Vagina (tissue), 2 donors: ENCODE data around the gene VWC2L. TPM values are rescaled to one million over a fixed set of nuclear protein-coding genes. Genes with fewer than 3 reads are reported as not detected.

Experiments used
- DNase-seq, 2 donors: peaks; one replicate each; pipeline ENCODE4 v3.0.0-alpha.2; 2017; ENCODE audit errors: extremely low spot score in 2 of 2
- H3K27ac ChIP-seq: fragments of 200-600 bp; sonication (generic); one replicate; pipeline ENCODE4 v1.5.1; 2019
- H3K27me3 ChIP-seq: fragments of 200-600 bp; sonication (generic); one replicate; pipeline ENCODE4 v1.5.1; 2019
- H3K36me3 ChIP-seq, 2 donors: fragments of 200-600 bp; sonication (generic); one replicate each; pipeline ENCODE4 v1.5.1; 2017 to 2019
- H3K4me1 ChIP-seq: fragments of 200-600 bp; sonication (generic); one replicate; pipeline ENCODE4 v1.5.1; 2019
- H3K4me3 ChIP-seq, 2 donors: fragments of 200-600 bp; sonication (generic); 1 replicate in 1 of 2; 2 replicates in 1 of 2; pipeline ENCODE4 v1.5.1; 2016 to 2019
- H3K9me3 ChIP-seq: fragments of 200-600 bp; sonication (generic); one replicate; pipeline ENCODE4 v1.5.1; 2019
- CTCF ChIP-seq, 3 experiments: fragments of 450-650 bp in 2 of 3; fragments of 200-600 bp in 1 of 3; sonication (generic) in 1 of 3; IDR thresholded peaks; one replicate each; pipeline ENCODE4 v1.5.1; 2017 to 2019; ENCODE audit warnings: antibody characterized with exemption in 3 of 3, mild to moderate bottlenecking in 2 of 3, moderate library complexity in 2 of 3
- POLR2A ChIP-seq, 2 donors: fragments of 450-650 bp; IDR thresholded peaks; one replicate each; pipeline ENCODE4 v1.6.1; 2017; ENCODE audit warnings: antibody characterized with exemption in 2 of 2, mild to moderate bottlenecking in 2 of 2, moderate library complexity in 2 of 2
- POLR2AphosphoS5 ChIP-seq, 2 donors: sonication (generic); formaldehyde crosslinking; IDR thresholded peaks; one replicate each; pipeline ENCODE4 v1.9.0; 2017; ENCODE audit warnings: antibody characterized with exemption in 2 of 2, mild to moderate bottlenecking in 2 of 2, low read depth in 1 of 2; ENCODE audit not compliant: insufficient read depth in 1 of 2
- intact Hi-C: fragments of 100-400 bp; cut with DNase I; formaldehyde crosslinking; loops from one replicate; pipeline ENCODE4 v1.15.1; 2023
- total RNA-seq: library from RNA; depleted of rRNA; stranded (reverse); fragments of >200 nt; gene quantifications from one replicate; pipeline ENCODE4 v1.2.3, GENCODE V29; 2016

Gene VWC2L
- total RNA-seq, 1 donor from 2014 or later = not detected

GRCh38 chr2:214565246-214565645 lies 154.4 kb downstream of the VWC2L start:
- no peak overlapping the region for H3K4me3 ChIP-seq
- no peak for DNase-seq
- H3K36me3 ChIP-seq = no peaks in the 10 kb centered on the region
- TF ChIP-seq POLR2A (IDR thresholded peaks at IDR 0.05) (no peak), CTCF (IDR thresholded peaks at IDR 0.05) (no peak), POLR2AphosphoS5 (IDR thresholded peaks at IDR 0.05; ENCODE audit: insufficient read depth in 1 of 2, low read depth in 1 of 2) (no peak)
- intact Hi-C loops = no loop called here
- H3K27me3 ChIP-seq = no peaks in the 10 kb centered on the region
- no peaks in the 10 kb centered on the region for H3K9me3 ChIP-seq
- no peaks in the 10 kb centered on the region for H3K4me1 ChIP-seq
- H3K27ac ChIP-seq = no peak overlapping the region

- Histone ChIP-seq H3K36me3 (no peaks in the 10 kb centered on the region), H3K4me3 (no peak overlapping the region), H3K4me1 (no peaks in the 10 kb centered on the region), H3K27me3 (no peaks in the 10 kb centered on the region), H3K27ac (no peak overlapping the region), H3K9me3 (no peaks in the 10 kb centered on the region)
- intact Hi-C loops = no loop called here
- no peak for TF ChIP-seq POLR2AphosphoS5 (IDR thresholded peaks at IDR 0.05; ENCODE audit: insufficient read depth in 1 of 2, low read depth in 1 of 2)
- no peak for TF ChIP-seq CTCF (IDR thresholded peaks at IDR 0.05)
- no peak for TF ChIP-seq POLR2A (IDR thresholded peaks at IDR 0.05)
- DNase-seq = no peak
Measured at GRCh38 chr2:214566457-214566856, 155.6 kb downstream of the VWC2L start.

- no peak for DNase-seq
- intact Hi-C loops = no loop called here
- H3K27me3 ChIP-seq = no peaks in the 10 kb centered on the region
- no peaks in the 10 kb centered on the region for H3K9me3 ChIP-seq
- no peaks in the 10 kb centered on the region for H3K4me1 ChIP-seq
- no peaks in the 10 kb centered on the region for H3K36me3 ChIP-seq
- no peak for TF ChIP-seq POLR2A (IDR thresholded peaks at IDR 0.05)
- TF ChIP-seq POLR2AphosphoS5 (IDR thresholded peaks at IDR 0.05; ENCODE audit: insufficient read depth in 1 of 2, low read depth in 1 of 2) = no peak
- TF ChIP-seq CTCF (IDR thresholded peaks at IDR 0.05) = no peak
- no peak overlapping the region for H3K27ac ChIP-seq
- H3K4me3 ChIP-seq = no peak overlapping the region
Measured at GRCh38 chr2:214569419-214570035, 158.7 kb downstream of the VWC2L start.

- intact Hi-C loops = no loop called here
- no peaks in the 10 kb centered on the region for H3K9me3 ChIP-seq
- H3K27ac ChIP-seq = no peak overlapping the region
- no peak for DNase-seq
- TF ChIP-seq POLR2AphosphoS5 (IDR thresholded peaks at IDR 0.05; ENCODE audit: insufficient read depth in 1 of 2, low read depth in 1 of 2) = no peak
- no peak for TF ChIP-seq POLR2A (IDR thresholded peaks at IDR 0.05)
- TF ChIP-seq CTCF (IDR thresholded peaks at IDR 0.05) = no peak
- H3K27me3 ChIP-seq = no peaks in the 10 kb centered on the region
- no peaks in the 10 kb centered on the region for H3K36me3 ChIP-seq
- no peak overlapping the region for H3K4me3 ChIP-seq
- H3K4me1 ChIP-seq = no peaks in the 10 kb centered on the region
Measured at GRCh38 chr2:214574084-214574781, 163.4 kb downstream of the VWC2L start.

- no peaks in the 10 kb centered on the region for H3K36me3 ChIP-seq
- H3K4me3 ChIP-seq = no peak overlapping the region
- intact Hi-C loops = no loop called here
- H3K27ac ChIP-seq = no peak overlapping the region
- TF ChIP-seq POLR2AphosphoS5 (IDR thresholded peaks at IDR 0.05; ENCODE audit: insufficient read depth in 1 of 2, low read depth in 1 of 2) = no peak
- H3K27me3 ChIP-seq = no peaks in the 10 kb centered on the region
- no peaks in the 10 kb centered on the region for H3K9me3 ChIP-seq
- no peak for DNase-seq
- H3K4me1 ChIP-seq = no peaks in the 10 kb centered on the region
Measured at GRCh38 chr2:214575030-214575429, 164.2 kb downstream of the VWC2L start.
